Mononuclear cell (primary cell): ENCODE results near the gene ATXN2L. TPM values are rescaled to one million over a fixed set of nuclear protein-coding genes. Genes with fewer than 3 reads are reported as not detected.
A peak's percentile ranks its signal among the peaks of the same experiment; 100 is the strongest.
"Not testable (repeated sequence)": the region's sequence is repeated elsewhere in the genome, so short reads cannot be mapped to it uniquely, and the experiment has no call there.

Experiments
- H3K27me3 ChIP-seq: 2 replicates; pipeline ENCODE4 v1.6.0; 2011; ENCODE audit warnings: low read length, control low read depth; ENCODE audit not compliant: insufficient read depth
- H3K4me1 ChIP-seq: 2 replicates; pipeline ENCODE4 v1.5.1; 2011; ENCODE audit warnings: mild to moderate bottlenecking, low read length, control low read depth; ENCODE audit not compliant: insufficient read depth
- H3K4me3 ChIP-seq: 2 replicates; pipeline ENCODE4 v1.5.1; 2011; ENCODE audit warnings: mild to moderate bottlenecking, low read length, moderate library complexity
- H3K9me3 ChIP-seq: 2 replicates; pipeline ENCODE4 v1.5.1; 2011; ENCODE audit warnings: low read depth, mild to moderate bottlenecking, control low read depth, low read length
- total RNA-seq: library from RNA; depleted of rRNA; stranded (reverse); fragments of >200 nt; gene quantifications from one replicate; pipeline ENCODE4 v1.2.3, GENCODE V29; 2012

Gene ATXN2L
- total RNA-seq, 1 donor = 85.7 TPM

- Histone ChIP-seq H3K4me1 (peaks cover 23% of the 10 kb centered on the region), H3K4me3 (peak within 1 kb of the TSS; percentile 89), H3K9me3 (no peaks in the 10 kb centered on the region), H3K27me3 (no peaks in the 10 kb centered on the region)
Observed at GRCh38 chr16:28846080-28846932, 23.5 kb downstream of the ATXN2L start, which contains the start of gene TUFM. Gene TUFM, minus strand, starts transcription at chr16:28846348. Its CDS starts 79 bp downstream, at chr16:28846269.

GRCh38 chr16:28846933-28847273 is 24.1 kb downstream of the ATXN2L start:
- Histone ChIP-seq H3K4me1 (peaks cover 23% of the 10 kb centered on the region), H3K27me3 (no peaks in the 10 kb centered on the region), H3K9me3 (no peaks in the 10 kb centered on the region), H3K4me3 (peak overlapping the region; percentile 89)

GRCh38 chr16:28858421-28858820 is 35.6 kb downstream of the ATXN2L start:
- Histone ChIP-seq H3K4me1 (peaks cover 10% of the 10 kb centered on the region), H3K9me3 (no peaks in the 10 kb centered on the region), H3K27me3 (no peaks in the 10 kb centered on the region), H3K4me3 (no peak overlapping the region)

GRCh38 chr16:28859326-28859725 is 36.5 kb downstream of the ATXN2L start:
- H3K4me3 ChIP-seq = no peak overlapping the region
- no peaks in the 10 kb centered on the region for H3K27me3 ChIP-seq
- peaks cover 13% of the 10 kb centered on the region for H3K4me1 ChIP-seq
- H3K9me3 ChIP-seq = no peaks in the 10 kb centered on the region

GRCh38 chr16:28863929-28864793 is 41.4 kb downstream of the ATXN2L start:
- Histone ChIP-seq H3K27me3 (no peaks in the 10 kb centered on the region), H3K4me1 (peaks cover 20% of the 10 kb centered on the region), H3K9me3 (no peaks in the 10 kb centered on the region), H3K4me3 (peak overlapping the region; percentile 80)

GRCh38 chr16:28865001-28865688 is 42.3 kb downstream of the ATXN2L start:
- no peak overlapping the region for H3K4me3 ChIP-seq
- no peaks in the 10 kb centered on the region for H3K9me3 ChIP-seq
- H3K27me3 ChIP-seq = no peaks in the 10 kb centered on the region
- peaks cover 20% of the 10 kb centered on the region for H3K4me1 ChIP-seq

GRCh38 chr16:28865722-28866453 is 43.1 kb downstream of the ATXN2L start:
- Histone ChIP-seq H3K9me3 (no peaks in the 10 kb centered on the region), H3K4me1 (peaks cover 20% of the 10 kb centered on the region), H3K27me3 (no peaks in the 10 kb centered on the region), H3K4me3 (no peak overlapping the region)

GRCh38 chr16:28866454-28866804 is 43.6 kb downstream of the ATXN2L start:
- H3K9me3 ChIP-seq = no peaks in the 10 kb centered on the region
- H3K27me3 ChIP-seq = no peaks in the 10 kb centered on the region
- H3K4me1 ChIP-seq = peaks cover 20% of the 10 kb centered on the region
- no peak overlapping the region for H3K4me3 ChIP-seq

- no peaks in the 10 kb centered on the region for H3K9me3 ChIP-seq
Observed at GRCh38 chr16:28867241-28867640, 44.4 kb downstream of the ATXN2L start.

GRCh38 chr16:28867646-28868045 is 44.8 kb downstream of the ATXN2L start:
- not testable (repeated sequence) for H3K9me3 ChIP-seq

More at GRCh38 chr16:28867241-28867640, 44.4 kb downstream of the ATXN2L start:
- H3K4me1 ChIP-seq = peaks cover 18% of the 10 kb centered on the region
- no peaks in the 10 kb centered on the region for H3K27me3 ChIP-seq
- H3K4me3 ChIP-seq = no peak overlapping the region

GRCh38 chr16:28869201-28869600 is 46.4 kb downstream of the ATXN2L start:
- Histone ChIP-seq H3K4me1 (peaks cover 8% of the 10 kb centered on the region), H3K27me3 (no peaks in the 10 kb centered on the region), H3K4me3 (no peak overlapping the region), H3K9me3 (no peaks in the 10 kb centered on the region)

More at GRCh38 chr16:28867646-28868045, 44.8 kb downstream of the ATXN2L start:
- not testable (repeated sequence) for H3K27me3 ChIP-seq, H3K4me3 ChIP-seq
- peaks cover 14% of the 10 kb centered on the region for H3K4me1 ChIP-seq

GRCh38 chr16:28872952-28873351 is 50.2 kb downstream of the ATXN2L start:
- H3K27me3 ChIP-seq = no peaks in the 10 kb centered on the region
- no peak overlapping the region for H3K4me3 ChIP-seq
- H3K9me3 ChIP-seq = no peaks in the 10 kb centered on the region
- no peaks in the 10 kb centered on the region for H3K4me1 ChIP-seq

GRCh38 chr16:28873543-28874201 is 50.9 kb downstream of the ATXN2L start:
- Histone ChIP-seq H3K9me3 (no peaks in the 10 kb centered on the region), H3K4me3 (no peak overlapping the region), H3K4me1 (no peaks in the 10 kb centered on the region), H3K27me3 (no peaks in the 10 kb centered on the region)

- H3K9me3 ChIP-seq = no peaks in the 10 kb centered on the region
- no peaks in the 10 kb centered on the region for H3K27me3 ChIP-seq
- peaks cover 4% of the 10 kb centered on the region for H3K4me1 ChIP-seq
Observed at GRCh38 chr16:28874406-28874805, 51.6 kb downstream of the ATXN2L start.

More at GRCh38 chr16:28874406-28874805, 51.6 kb downstream of the ATXN2L start:
- no peak overlapping the region for H3K4me3 ChIP-seq
